Upper lobe of left lung (tissue), 4 donors: ENCODE measurements around the gene HAO1.

Source experiments
- CTCF ChIP-seq, 6 experiments: fragments of 450-650 bp in 4 of 6; fragments of 200-600 bp in 2 of 6; sonication (generic) in 2 of 6; IDR thresholded peaks; one replicate each; pipeline ENCODE4 v1.5.1; 2016 to 2019; ENCODE audit warnings: antibody characterized with exemption in 6 of 6
- POLR2A ChIP-seq, 4 donors: fragments of 450-650 bp; IDR thresholded peaks; one replicate each; pipeline ENCODE4 v1.5.1; 2016 to 2017; ENCODE audit warnings: antibody characterized with exemption in 4 of 4, mild to moderate bottlenecking in 2 of 4
- POLR2AphosphoS5 ChIP-seq, 2 donors: sonication (generic); formaldehyde crosslinking; IDR thresholded peaks; one replicate each; pipeline ENCODE4 v1.5.1; 2017; ENCODE audit warnings: antibody characterized with exemption in 2 of 2

GRCh38 chr20:7959484-7959883 is 19.2 kb upstream of the HAO1 start:
- TF ChIP-seq POLR2A (IDR thresholded peaks at IDR 0.05): no peak
- TF ChIP-seq CTCF (IDR thresholded peaks at IDR 0.05): no peak
- TF ChIP-seq POLR2AphosphoS5 (IDR thresholded peaks at IDR 0.05): no peak
